Heart left ventricle (tissue), 13 donors: ENCODE results near the gene PRDM16.

ENCODE experiments used
- CTCF ChIP-seq, 12 donors: fragments of 200-600 bp; sonication (generic) in 4 of 12; IDR thresholded peaks; one replicate each; pipeline versions ENCODE4 v1.5.0 to v1.8.0; 2018 to 2022; ENCODE audit warnings: antibody characterized with exemption in 12 of 12, mild to moderate bottlenecking in 5 of 12
- POLR2A ChIP-seq, 2 donors: fragments of 450-650 bp; IDR thresholded peaks; one replicate each; pipeline ENCODE4 v1.6.1; 2017; ENCODE audit warnings: antibody characterized with exemption in 2 of 2, mild to moderate bottlenecking in 2 of 2, moderate library complexity in 2 of 2
- donor health status: ischemic (EF 13 %, LVEDD 7.1; RV severe dilation, severe dysfunction).
- donor health status: DM: no; HTN: yes; CAD: no.
- donor health status: DM: no; HTN: no; CAD: no.
- donor health status: ischemic (EF 25% LVEDD 6.9; RV normal size, moderate dysfunction).
- donor health status: ischemic (EF 25% LVEDD 5.7; RV mildly dilated, moderate dysfunction).
- donor health status: ischemic (EF 35%, LVEDD 5.7; RV mildly dilated, moderate dysfunction).
- donor health status: nonischemic (EF 11% LVEDD 7.7; RV severe dilation, severe dysfunction).
- donor health status: DM: yes; HTN: yes; CAD: no.
- donor health status: PGD.
- donor health status: ischemic (EF 29% LVEDD 5.4; RV normal size, mild dysfunction).
- donor health status: nonischemic (EF 23%, LVEDD 6.1; RV moderate dilation, normal function).

DNA sequence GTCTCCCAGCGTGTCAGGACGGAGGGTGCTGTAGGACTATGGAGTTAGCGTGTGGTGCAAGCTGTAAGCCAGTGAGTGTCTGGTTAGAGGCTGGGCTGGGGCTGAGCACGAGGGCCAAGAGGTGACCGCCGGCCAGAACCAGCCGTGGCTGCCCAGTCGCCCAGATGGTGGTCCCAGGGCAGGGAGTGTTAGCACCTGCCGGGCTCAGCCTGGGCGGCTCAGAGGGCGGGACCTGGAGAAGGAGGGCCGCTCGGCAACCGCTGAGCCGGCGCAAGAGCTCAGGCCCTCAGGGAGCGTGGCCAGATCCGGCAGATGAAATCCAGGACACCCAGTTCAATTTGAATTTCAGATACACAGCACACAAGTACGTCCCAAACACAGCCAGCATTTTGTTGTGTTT is 87.9 kb downstream of the PRDM16 start:
- no peak for TF ChIP-seq CTCF (IDR thresholded peaks at IDR 0.05)
- TF ChIP-seq POLR2A (IDR thresholded peaks at IDR 0.05), result no peak
